Keratinocyte (primary cell): ENCODE measurements around the gene CCDC174. TPM values are rescaled to one million over a fixed set of nuclear protein-coding genes. Genes with fewer than 3 reads are reported as not detected.

Experiments
- DNase-seq: peaks from one replicate; pipeline ENCODE4 v3.0.0-alpha.2; 2011; ENCODE audit warnings: low read depth, missing footprints, low spot score
- FAIRE-seq: peaks from 2 replicates; lab custom pipeline; 2011; peaks lifted over from hg19 to GRCh38; lab: Jason Lieb, UNC
- H2AFZ ChIP-seq: 2 replicates; pipeline ENCODE4 v1.6.0; 2012; ENCODE audit warnings: low read length, control low read depth, inconsistent platforms; ENCODE audit not compliant: control insufficient read depth
- H3K27ac ChIP-seq: 2 replicates; pipeline ENCODE4 v1.5.1; 2011; ENCODE audit warnings: low read length; ENCODE audit not compliant: control insufficient read depth, insufficient read depth
- H3K27me3 ChIP-seq: 3 replicates; pipeline ENCODE4 v1.6.0; 2011; ENCODE audit warnings: low read length; ENCODE audit not compliant: control insufficient read depth, insufficient read depth; ENCODE audit errors: extremely low read depth
- H3K36me3 ChIP-seq, 2 experiments: 2 replicates in 1 of 2; 3 replicates in 1 of 2; pipeline ENCODE4 v1.5.1; 2011; ENCODE audit warnings: low read length in 2 of 2, mild to moderate bottlenecking in 1 of 2; ENCODE audit not compliant: control insufficient read depth in 2 of 2, insufficient read depth in 2 of 2; ENCODE audit errors: extremely low read depth in 1 of 2
- H3K4me1 ChIP-seq: 3 replicates; pipeline ENCODE4 v1.5.1; 2011; ENCODE audit warnings: low read length; ENCODE audit not compliant: control insufficient read depth, insufficient read depth; ENCODE audit errors: extremely low read depth
- H3K4me2 ChIP-seq: 3 replicates; pipeline ENCODE4 v1.6.0; 2011; ENCODE audit warnings: low read depth, low read length; ENCODE audit not compliant: control insufficient read depth, insufficient read depth; ENCODE audit errors: extremely low read depth
- H3K4me3 ChIP-seq, 3 experiments: fragments of 200-600 bp in 1 of 3; sonication (generic) in 1 of 3; 2 replicates in 2 of 3; 3 replicates in 1 of 3; pipeline ENCODE4 v1.5.1; 2011 to 2016; ENCODE audit warnings: low read length in 3 of 3, mild to moderate bottlenecking in 3 of 3, control low read depth in 2 of 3, inconsistent platforms in 1 of 3, low read depth in 1 of 3, mixed read lengths in 1 of 3, mixed run types in 1 of 3, moderate library complexity in 1 of 3; ENCODE audit not compliant: control insufficient read depth in 2 of 3, insufficient read depth in 2 of 3; ENCODE audit errors: extremely low read depth in 1 of 3
- H3K79me2 ChIP-seq: 2 replicates; pipeline ENCODE4 v1.6.0; 2012; ENCODE audit warnings: low read length; ENCODE audit not compliant: control insufficient read depth, insufficient read depth
- H3K9ac ChIP-seq: 3 replicates; pipeline ENCODE4 v1.6.0; 2011; ENCODE audit warnings: low read length; ENCODE audit not compliant: control insufficient read depth, insufficient read depth; ENCODE audit errors: extremely low read depth
- H3K9me1 ChIP-seq: 3 replicates; pipeline ENCODE4 v1.6.0; 2011; ENCODE audit warnings: low read length; ENCODE audit not compliant: control insufficient read depth, insufficient read depth; ENCODE audit errors: extremely low read depth
- H3K9me3 ChIP-seq: 2 replicates; pipeline ENCODE4 v1.5.1; 2012; ENCODE audit warnings: low read depth, low read length; ENCODE audit not compliant: control insufficient read depth
- H4K20me1 ChIP-seq: 3 replicates; pipeline ENCODE4 v1.6.0; 2011; ENCODE audit warnings: low read length; ENCODE audit not compliant: control insufficient read depth, insufficient read depth; ENCODE audit errors: extremely low read depth
- CTCF ChIP-seq, 3 experiments: IDR thresholded peaks in 1 of 3; conservative IDR thresholded peaks in 1 of 3; optimal IDR thresholded peaks in 1 of 3; 2 replicates in 2 of 3; 3 replicates in 1 of 3; pipeline versions ENCODE3 to v1.5.1; 2011; ENCODE audit warnings: low read length in 3 of 3, mild to moderate bottlenecking in 3 of 3, moderate library complexity in 2 of 3, control low read depth in 1 of 3, inconsistent platforms in 1 of 3; ENCODE audit not compliant: insufficient read depth in 2 of 3; ENCODE audit errors: extremely low read depth in 1 of 3
- EZH2 ChIP-seq: IDR thresholded peaks from one replicate; pipeline ENCODE4 v1.6.1; 2012; ENCODE audit warnings: inconsistent platforms, mild to moderate bottlenecking, low read length, moderate library complexity
- dilution Hi-C: fragments of 300-500 bp; cut with MboI; formaldehyde crosslinking; loops from one replicate; pipeline ENCODE4 v1.7.0; 2020; ENCODE audit warnings: low sequenced_read_pairs; ENCODE audit not compliant: extremely low pct_ligation_motif_present
- polyA plus RNA-seq, 5 experiments: library from polyadenylated mRNA; depleted of rRNA in 3 of 5; stranded (reverse) in 3 of 5; stranded (forward) in 1 of 5; unstranded in 1 of 5; fragments of >200 nt; gene quantifications; 1 replicate in 1 of 5; 2 replicates in 3 of 5; 3 replicates in 1 of 5; pipeline versions ENCODE4 v1.2.1 to v1.2.3, GENCODE V29; 2011 to 2012; ENCODE audit warnings: missing spikeins in 2 of 5, low read depth in 1 of 5, low replicate concordance in 1 of 5

The CCDC174 gene
- polyA plus RNA-seq, 1 donor (not counting 4 experiments of a cell fraction or from before 2014, with no cell fraction given) = 6.2 TPM

GRCh38 chr3:14624498-14624897 is 27.1 kb upstream of the CCDC174 start:
- Histone ChIP-seq H4K20me1 (no peaks in the 10 kb centered on the region), H3K9me3 (no peaks in the 10 kb centered on the region), H2AFZ (no peak overlapping the region), H3K9ac (no peak overlapping the region), H3K27ac (no peak overlapping the region), H3K36me3 (no peaks in the 10 kb centered on the region), H3K4me1 (no peaks in the 10 kb centered on the region), H3K27me3 (no peaks in the 10 kb centered on the region), H3K4me3 (no peak overlapping the region), H3K9me1 (no peaks in the 10 kb centered on the region), H3K79me2 (no peaks in the 10 kb centered on the region), H3K4me2 (no peak overlapping the region)
- no peak for TF ChIP-seq CTCF (optimal IDR thresholded peaks at IDR 0.05 in 1 of 3, IDR thresholded peaks at IDR 0.05 in 1 of 3, conservative IDR thresholded peaks at IDR 0.05 in 1 of 3; ENCODE audit: extremely low read depth in 1 of 3, insufficient read depth in 2 of 3, low read length in 3 of 3)
- TF ChIP-seq EZH2 = no peak
- FAIRE-seq (no peak), DNase-seq (no peak)
- dilution Hi-C loops = no loop called here

- no peak for TF ChIP-seq EZH2
- no peak for TF ChIP-seq CTCF (optimal IDR thresholded peaks at IDR 0.05 in 1 of 3, IDR thresholded peaks at IDR 0.05 in 1 of 3, conservative IDR thresholded peaks at IDR 0.05 in 1 of 3; ENCODE audit: extremely low read depth in 1 of 3, insufficient read depth in 2 of 3, low read length in 3 of 3)
- no peaks in the 10 kb centered on the region for H3K9me1 ChIP-seq
- dilution Hi-C loops = no loop called here
- no peak overlapping the region for H3K9ac ChIP-seq
- DNase-seq (no peak), FAIRE-seq (no peak)
- no peak overlapping the region for H3K4me3 ChIP-seq
- no peak overlapping the region for H2AFZ ChIP-seq
- no peaks in the 10 kb centered on the region for H3K79me2 ChIP-seq
- H3K36me3 ChIP-seq = no peaks in the 10 kb centered on the region
- no peak overlapping the region for H3K4me2 ChIP-seq
- H3K27ac ChIP-seq = no peak overlapping the region
- no peaks in the 10 kb centered on the region for H3K9me3 ChIP-seq
- H3K4me1 ChIP-seq = no peaks in the 10 kb centered on the region
- no peaks in the 10 kb centered on the region for H3K27me3 ChIP-seq
- no peaks in the 10 kb centered on the region for H4K20me1 ChIP-seq
Observed at GRCh38 chr3:14625443-14625842, 26.1 kb upstream of the CCDC174 start.
